ENCODE results near the gene NOTCH1. TPM values are rescaled to one million over a fixed set of nuclear protein-coding genes. Genes with fewer than 3 reads are reported as not detected.

The NOTCH1 gene
- total RNA-seq, 3 donors from 2014 or later: 12.6 to 33.8 (median 21.1) TPM

DNA sequence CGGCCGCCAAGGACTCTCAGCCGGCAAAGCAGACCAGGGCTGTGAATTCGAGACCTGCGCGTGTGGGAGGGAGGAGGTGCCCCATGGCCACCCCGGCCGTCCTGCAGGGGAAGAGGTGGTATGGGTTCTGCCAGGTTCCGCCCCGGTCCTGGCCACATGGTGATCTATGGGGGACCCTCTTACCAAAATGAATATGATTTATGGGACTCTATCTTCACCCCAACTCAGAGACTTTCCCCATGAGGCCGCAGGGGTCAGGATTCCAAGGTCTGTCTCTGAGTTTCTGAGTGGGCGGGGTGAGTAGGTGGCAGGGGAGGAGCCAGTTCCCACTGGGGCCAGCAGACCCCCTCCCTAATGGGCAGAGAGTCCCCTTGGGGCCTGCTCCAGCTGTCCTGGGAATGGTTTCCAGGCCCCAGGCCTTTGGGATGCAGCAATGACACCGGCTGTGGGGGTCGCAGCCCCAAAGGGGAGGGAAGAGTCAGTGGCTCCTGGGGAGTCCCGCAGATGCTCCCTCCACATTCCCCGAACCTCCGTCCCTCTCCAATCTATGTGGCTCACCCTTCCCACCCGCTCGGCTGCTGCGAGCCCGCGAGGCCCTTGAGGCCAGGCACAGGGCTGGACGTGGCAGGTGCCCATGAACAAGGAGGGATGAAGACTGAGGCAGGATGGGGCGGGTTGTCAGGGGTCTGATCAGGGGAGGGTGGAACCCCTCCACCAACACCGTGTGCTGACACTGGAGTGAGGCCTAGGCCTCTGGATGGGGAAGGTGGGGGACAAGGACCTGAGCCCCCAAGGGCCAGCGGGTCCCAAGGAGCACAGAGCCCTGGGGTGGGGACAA is 20.1 kb upstream of the NOTCH1 start:
- Histone ChIP-seq H3K36me3 (no peaks in the 10 kb centered on the region), H3K4me1 (peaks cover 10 to 22% of the 10 kb centered on the region in 2 donors), H3K27ac (peak overlapping the region; percentile 33 to 77), H3K9me3 (no peaks in the 10 kb centered on the region), H3K4me3 (no peak overlapping the region), H3K27me3 (no peaks in the 10 kb centered on the region)
- no peak for DNase-seq (ENCODE audit: low spot score in 2 of 2)
- no peak for TF ChIP-seq POLR2A (IDR thresholded peaks at IDR 0.05)
- no peak for TF ChIP-seq POLR2AphosphoS5 (IDR thresholded peaks at IDR 0.05)
- no peak for TF ChIP-seq CTCF (IDR thresholded peaks at IDR 0.05)
- intact Hi-C loops (cut with DNase I; ENCODE audit: low total_unique reads): no loop called here

GRCh38 chr9:136565086-136565714 is 19.4 kb upstream of the NOTCH1 start:
- Histone ChIP-seq H3K27me3 (no peaks in the 10 kb centered on the region), H3K4me1 (peaks cover 10 to 22% of the 10 kb centered on the region in 2 donors), H3K4me3 (no peak overlapping the region), H3K27ac (peak overlapping the region; percentile 33 to 77), H3K9me3 (no peaks in the 10 kb centered on the region), H3K36me3 (no peaks in the 10 kb centered on the region)
- DNase-seq (ENCODE audit: low spot score in 2 of 2): no peak
- TF ChIP-seq POLR2AphosphoS5 (IDR thresholded peaks at IDR 0.05): no peak
- no peak for TF ChIP-seq POLR2A (IDR thresholded peaks at IDR 0.05)
- no peak for TF ChIP-seq CTCF (IDR thresholded peaks at IDR 0.05)
- intact Hi-C loops (cut with DNase I; ENCODE audit: low total_unique reads): no loop called here

GRCh38 chr9:136564379-136564988 is 18.6 kb upstream of the NOTCH1 start:
- H3K36me3 ChIP-seq: no peaks in the 10 kb centered on the region
- peaks cover 10 to 22% of the 10 kb centered on the region in 2 donors for H3K4me1 ChIP-seq
- intact Hi-C loops (cut with DNase I; ENCODE audit: low total_unique reads): no loop called here
- H3K9me3 ChIP-seq: peaks cover 0 to 2% of the 10 kb centered on the region in 2 donors
- H3K27ac ChIP-seq: peak overlapping the region; percentile 33 to 77
- no peak overlapping the region for H3K4me3 ChIP-seq
- H3K27me3 ChIP-seq: no peaks in the 10 kb centered on the region
- peak in 1 of 2 donors; percentile 55 for DNase-seq (ENCODE audit: low spot score in 2 of 2)
- TF ChIP-seq POLR2A (IDR thresholded peaks at IDR 0.05) (no peak), CTCF (IDR thresholded peaks at IDR 0.05) (peak in 1 of 3 donors; percentile 20)

DNA sequence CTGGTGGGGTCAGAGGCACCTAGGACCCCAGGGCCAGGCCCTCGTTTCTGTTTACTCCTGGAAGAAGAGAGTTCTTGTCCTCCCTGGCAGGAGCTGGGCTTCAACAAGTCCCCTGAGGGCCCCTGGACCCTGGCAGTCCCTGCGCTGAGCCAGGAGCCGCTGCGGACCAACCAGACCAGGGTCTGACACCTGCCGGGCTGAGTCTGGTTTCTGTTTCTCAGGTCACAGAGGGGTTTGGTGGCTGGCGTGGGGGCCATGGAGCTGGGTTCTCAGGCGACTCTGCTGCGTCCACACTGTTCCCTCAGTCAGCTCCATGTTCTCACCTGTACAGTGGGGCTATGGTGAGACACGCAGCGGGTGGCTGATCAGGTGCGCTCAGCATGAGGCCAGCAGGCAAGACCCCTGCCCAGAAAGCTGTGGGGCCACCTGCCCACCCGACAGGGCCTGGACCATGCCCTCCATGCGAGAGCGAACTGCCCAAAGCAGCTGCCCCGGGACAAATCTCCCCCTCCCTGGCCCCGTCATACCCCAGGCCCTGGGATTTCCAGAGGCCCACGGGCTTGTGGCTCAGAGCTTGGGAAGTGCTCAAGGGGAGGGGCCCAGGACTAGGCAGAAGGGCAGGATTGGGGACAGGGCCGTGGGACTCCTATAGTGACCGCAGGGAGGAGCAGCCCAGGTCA is 17.9 kb upstream of the NOTCH1 start:
- Histone ChIP-seq H3K9me3 (peaks cover 0 to 5% of the 10 kb centered on the region in 2 donors), H3K36me3 (no peaks in the 10 kb centered on the region), H3K4me1 (peaks cover 10 to 22% of the 10 kb centered on the region in 2 donors), H3K27ac (peak overlapping the region; percentile 7 to 77), H3K4me3 (no peak overlapping the region), H3K27me3 (no peaks in the 10 kb centered on the region)
- intact Hi-C loops (cut with DNase I; ENCODE audit: low total_unique reads): no loop called here
- no peak for DNase-seq (ENCODE audit: low spot score in 2 of 2)
- TF ChIP-seq POLR2A (IDR thresholded peaks at IDR 0.05): no peak

DNA sequence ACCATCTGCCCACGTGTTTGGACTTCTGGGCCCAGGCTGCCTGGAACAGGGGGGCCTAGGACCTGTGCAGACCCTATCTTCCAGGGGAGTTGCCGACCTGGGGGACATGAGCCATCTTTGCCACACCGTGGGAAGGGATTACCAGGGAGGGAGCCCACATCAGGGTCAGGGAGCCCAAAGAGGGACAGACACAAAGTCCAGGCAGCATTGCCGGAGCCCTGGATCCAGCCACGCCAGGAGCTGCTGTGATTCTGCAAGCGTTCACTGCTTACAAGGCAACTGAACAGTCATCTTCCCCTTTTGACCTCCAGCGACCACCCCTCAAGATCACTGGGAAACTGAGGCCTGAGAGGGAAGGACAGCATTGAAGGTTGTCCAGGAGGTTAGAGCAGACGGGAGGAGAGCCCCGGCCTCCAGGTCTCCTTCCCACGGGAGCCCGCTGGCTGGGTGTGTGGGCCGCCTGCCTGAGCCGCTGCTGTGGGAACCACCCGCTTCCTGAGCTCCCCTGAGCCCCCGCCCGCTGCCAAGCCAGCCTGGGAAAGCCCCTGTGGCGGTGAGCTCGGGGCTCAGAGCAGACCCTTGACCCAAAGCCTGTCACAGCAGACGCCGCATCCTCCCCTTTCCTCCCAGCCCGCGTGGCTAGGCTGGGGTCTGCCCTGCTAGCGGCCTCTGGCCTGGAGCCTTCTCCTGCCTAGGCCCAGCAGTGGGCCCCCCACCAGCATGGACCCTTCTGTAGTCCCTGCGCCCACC is 17.1 kb upstream of the NOTCH1 start:
- no peak overlapping the region for H3K4me3 ChIP-seq
- H3K27ac ChIP-seq: peak overlapping the region in 1 of 2 donors; percentile 77
- H3K36me3 ChIP-seq: no peaks in the 10 kb centered on the region
- intact Hi-C loops (cut with DNase I; ENCODE audit: low total_unique reads): no loop called here
- no peak for TF ChIP-seq POLR2A (IDR thresholded peaks at IDR 0.05)
- no peak for TF ChIP-seq POLR2AphosphoS5 (IDR thresholded peaks at IDR 0.05)
- no peak for TF ChIP-seq CTCF (IDR thresholded peaks at IDR 0.05)
- H3K4me1 ChIP-seq: peaks cover 10 to 17% of the 10 kb centered on the region in 2 donors
- H3K9me3 ChIP-seq: peaks cover 0 to 5% of the 10 kb centered on the region in 2 donors
- H3K27me3 ChIP-seq: no peaks in the 10 kb centered on the region
- DNase-seq (ENCODE audit: low spot score in 2 of 2): no peak
